IMR-90 (cell line): ENCODE measurements around the gene KLK10. TPM values are rescaled to one million over a fixed set of nuclear protein-coding genes. Genes with fewer than 3 reads are reported as not detected.

Experiments
- ATAC-seq: fragments of 200-7000 bp; cut with Tn5 transposase; 2 replicates; pipeline ENCODE4 v1.9.1; 2020; ENCODE audit warnings: low read depth, mild to moderate bottlenecking, moderate library complexity
- BruUV-seq: library from RNA; stranded (reverse); fragments of 400-500 nt; replicated peaks from 2 replicates; lab custom pipeline; 2021; lab: Mats Ljungman, UMichigan
- CTCF ChIA-PET: fragments of 300-600 bp; formaldehyde crosslinking; extraction: SDS; loops from one replicate; lab custom pipeline; 2021; ENCODE audit warnings: antibody characterized with exemption; lab: Yijun Ruan, JAX
- POLR2A ChIA-PET: fragments of 300-600 bp; sonication (Branson Sonifier 250); formaldehyde crosslinking; loops from one replicate; lab custom pipeline; 2022; ENCODE audit warnings: antibody characterized with exemption; ENCODE audit not compliant: unreplicated experiment; lab: Charles Lee
- DNase-seq: peaks from one replicate; pipeline ENCODE4 v3.0.0; 2013
- H2AFZ ChIP-seq: replicated peaks from 2 replicates; pipeline ENCODE3; 2013; ENCODE audit warnings: low read length, mild to moderate bottlenecking; ENCODE audit not compliant: poor library complexity
- H2AK5ac ChIP-seq: 2 replicates; pipeline ENCODE4 v1.6.1; 2013; ENCODE audit warnings: low read depth, low read length, inconsistent platforms
- H2AK9ac ChIP-seq: replicated peaks from 2 replicates; pipeline ENCODE3; 2013; ENCODE audit warnings: mild to moderate bottlenecking, low read depth, low read length, moderate library complexity; ENCODE audit not compliant: poor library complexity
- H2BK120ac ChIP-seq: 2 replicates; pipeline ENCODE4 v1.6.1; 2013; ENCODE audit warnings: low read depth, low read length, inconsistent platforms
- H2BK15ac ChIP-seq: 3 replicates; pipeline ENCODE4 v1.6.1; 2013; ENCODE audit warnings: low read depth, low read length, inconsistent platforms
- H2BK20ac ChIP-seq: 2 replicates; pipeline ENCODE4 v1.6.1; 2013; ENCODE audit warnings: low read depth, mild to moderate bottlenecking, inconsistent platforms, low read length, moderate library complexity
- H2BK5ac ChIP-seq: 2 replicates; pipeline ENCODE4 v1.6.1; 2013; ENCODE audit warnings: mild to moderate bottlenecking, low read depth, low read length, inconsistent platforms; ENCODE audit not compliant: poor library complexity, severe bottlenecking
- H3K14ac ChIP-seq: replicated peaks from 2 replicates; pipeline ENCODE4 v1.6.1; 2013; ENCODE audit warnings: low read depth, low read length, inconsistent platforms
- H3K18ac ChIP-seq: 2 replicates; pipeline ENCODE4 v1.6.1; 2013; ENCODE audit warnings: low read depth, low read length, control low read depth
- H3K23ac ChIP-seq: 2 replicates; pipeline ENCODE4 v1.6.1; 2013; ENCODE audit warnings: low read depth, low read length, inconsistent platforms
- H3K27ac ChIP-seq: 2 replicates; pipeline ENCODE4 v1.5.1; 2013; ENCODE audit warnings: mild to moderate bottlenecking, control low read depth, low read length; ENCODE audit not compliant: insufficient read depth
- H3K27me3 ChIP-seq: 2 replicates; pipeline ENCODE4 v1.6.1; 2013; ENCODE audit warnings: low read length; ENCODE audit not compliant: control insufficient read depth, insufficient read depth
- H3K36me3 ChIP-seq: 2 replicates; pipeline ENCODE4 v1.6.1; 2013; ENCODE audit warnings: low read length, mixed read lengths; ENCODE audit not compliant: control insufficient read depth, insufficient read depth
- H3K4ac ChIP-seq: 2 replicates; pipeline ENCODE4 v1.6.1; 2013; ENCODE audit warnings: low read depth, low read length, inconsistent platforms
- H3K4me1 ChIP-seq: 2 replicates; pipeline ENCODE4 v1.6.1; 2013; ENCODE audit warnings: low read length, mixed read lengths; ENCODE audit not compliant: control insufficient read depth, insufficient read depth
- H3K4me2 ChIP-seq: 2 replicates; pipeline ENCODE4 v1.6.1; 2013; ENCODE audit warnings: low read depth, mild to moderate bottlenecking, control low read depth, low read length, moderate library complexity
- H3K4me3 ChIP-seq: 2 replicates; pipeline ENCODE4 v1.5.1; 2013; ENCODE audit warnings: low read depth, mild to moderate bottlenecking, control low read depth, low read length, moderate library complexity; ENCODE audit not compliant: insufficient read depth
- H3K56ac ChIP-seq: 2 replicates; pipeline ENCODE4 v1.6.1; 2013; ENCODE audit warnings: low read length, inconsistent platforms; ENCODE audit not compliant: insufficient read depth; ENCODE audit errors: extremely low read depth
- H3K79me1 ChIP-seq, 2 experiments: 2 replicates each; pipeline ENCODE4 v1.6.1; 2013; ENCODE audit warnings: low read length in 2 of 2, inconsistent platforms in 1 of 2, low read depth in 1 of 2
- H3K9ac ChIP-seq: 2 replicates; pipeline ENCODE4 v1.6.1; 2013; ENCODE audit warnings: low read depth, low read length, control low read depth
- H3K9me1 ChIP-seq: 2 replicates; pipeline ENCODE4 v1.6.1; 2013; ENCODE audit warnings: low read length, inconsistent platforms; ENCODE audit not compliant: insufficient read depth
- H3K9me3 ChIP-seq: 2 replicates; pipeline ENCODE4 v1.6.1; 2013; ENCODE audit warnings: low read length; ENCODE audit not compliant: control insufficient read depth, insufficient read depth
- H4K20me1 ChIP-seq: 2 replicates; pipeline ENCODE4 v1.6.1; 2013; ENCODE audit warnings: low read length, inconsistent platforms; ENCODE audit not compliant: insufficient read depth
- H4K5ac ChIP-seq: 2 replicates; pipeline ENCODE4 v1.6.1; 2013; ENCODE audit warnings: mild to moderate bottlenecking, low read depth, low read length, control low read depth
- H4K8ac ChIP-seq, 2 experiments: 2 replicates each; pipeline ENCODE4 v1.6.1; 2013; ENCODE audit warnings: low read depth in 2 of 2, low read length in 2 of 2, control low read depth in 1 of 2, inconsistent platforms in 1 of 2
- H4K91ac ChIP-seq: 2 replicates; pipeline ENCODE4 v1.6.1; 2013; ENCODE audit warnings: low read depth, low read length, inconsistent platforms; ENCODE audit not compliant: insufficient read depth
- BHLHE40 ChIP-seq: fragments of 150-350 bp; IDR thresholded peaks from 2 replicates; pipeline ENCODE4 v1.6.1; 2016; ENCODE audit warnings: mild to moderate bottlenecking, low read depth, low read length
- CEBPB ChIP-seq: IDR thresholded peaks from 2 replicates; pipeline ENCODE4 v1.6.1; 2012; ENCODE audit warnings: low read depth, low read length, improper control_type of control experiment
- CHD1 ChIP-seq: IDR thresholded peaks from 2 replicates; pipeline ENCODE4 v1.6.1; 2012; ENCODE audit warnings: low read depth, low read length, improper control_type of control experiment
- ELK1 ChIP-seq: fragments of 150-350 bp; IDR thresholded peaks from 2 replicates; pipeline ENCODE4 v1.6.1; 2016; ENCODE audit warnings: low read depth, mild to moderate bottlenecking, low read length, moderate library complexity, borderline replicate concordance
- MAZ ChIP-seq: IDR thresholded peaks from 2 replicates; pipeline ENCODE4 v1.6.1; 2012; ENCODE audit warnings: low read depth, mild to moderate bottlenecking, low read length, improper control_type of control experiment, moderate library complexity, borderline replicate concordance
- MXI1 ChIP-seq: IDR thresholded peaks from 2 replicates; pipeline ENCODE4 v1.6.1; 2012; ENCODE audit warnings: low read depth, mild to moderate bottlenecking, low read length, moderate library complexity, borderline replicate concordance
- RAD21 ChIP-seq: IDR thresholded peaks from 2 replicates; pipeline ENCODE4 v1.6.1; 2012; ENCODE audit warnings: low read length, improper control_type of control experiment
- RCOR1 ChIP-seq: IDR thresholded peaks from 2 replicates; pipeline ENCODE4 v1.6.1; 2012; ENCODE audit warnings: mild to moderate bottlenecking, low read length, improper control_type of control experiment; ENCODE audit not compliant: insufficient replicate concordance
- RFX5 ChIP-seq: IDR thresholded peaks from 2 replicates; pipeline ENCODE4 v1.8.0; 2012; ENCODE audit warnings: low read depth, mild to moderate bottlenecking, low read length, moderate library complexity
- WGBS, 2 experiments: methylation state at CpG; one replicate each; pipeline versions ENCODE4 v1.1.5 to v1.1.7; 2013; ENCODE audit warnings: missing lambda C conversion rate in 2 of 2; ENCODE audit not compliant: insufficient read length in 1 of 2; ENCODE audit errors: extremely low coverage in 2 of 2; 5-methylcytosine and 5-hydroxymethylcytosine counted together
- dilution Hi-C: fragments of 300-500 bp; cut with HindIII; formaldehyde crosslinking; loops from one replicate; pipeline ENCODE4 v1.14.3; 2018; ENCODE audit warnings: low sequenced_read_pairs; ENCODE audit not compliant: unreplicated experiment
- in situ Hi-C: fragments of 300-500 bp; cut with MboI; formaldehyde crosslinking; loops from 3 replicates; pipeline ENCODE4 v1.14.3; 2019; ENCODE audit warnings: low sequenced_read_pairs, inconsistent platforms, mixed read lengths
- intact Hi-C: fragments of 100-400 bp; cut with micrococcal nuclease; formaldehyde crosslinking; loops from 2 replicates; pipeline ENCODE4 v1.10.0; 2022
- polyA plus RNA-seq, 3 experiments: library from polyadenylated mRNA; depleted of rRNA; stranded (reverse); fragments of >200 nt; gene quantifications; 2 replicates each; pipeline ENCODE4 v1.2.3, GENCODE V29; 2012; ENCODE audit warnings: low replicate concordance in 1 of 3
- total RNA-seq: library from RNA; depleted of rRNA; stranded (reverse); fragments of >200 nt; gene quantifications from 2 replicates; pipeline ENCODE4 v1.2.3, GENCODE V29; 2012

The KLK10 gene
- total and polyA plus RNA-seq, 2 of the 4 experiments (the other 2 are of a cell fraction) = not detected

DNA sequence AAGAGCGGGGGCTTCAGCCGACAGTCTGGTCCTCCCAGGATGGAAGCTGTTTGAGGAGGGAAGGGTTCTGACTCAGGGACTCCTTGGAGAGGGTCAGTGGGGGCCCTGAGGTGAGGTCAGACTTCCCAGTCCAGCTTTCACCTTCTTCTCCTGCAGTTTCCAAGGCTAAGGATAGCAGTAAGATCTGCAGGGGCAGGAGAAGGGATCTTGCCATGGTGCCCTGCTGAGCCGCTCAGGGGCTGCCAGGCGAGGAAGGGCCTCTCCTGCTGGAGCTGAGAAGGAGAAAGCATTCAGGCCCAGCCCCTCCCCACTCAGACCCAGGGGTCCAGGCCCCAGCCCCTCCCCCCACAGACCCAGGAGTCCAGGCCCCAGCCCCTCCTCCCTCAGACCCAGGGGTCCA lies 37.3 kb downstream of the KLK10 start:
- Histone ChIP-seq H3K14ac (no peak overlapping the region), H2AFZ (no peak overlapping the region), H2AK5ac (no peak overlapping the region), H3K27ac (no peak overlapping the region), H3K4me3 (no peak overlapping the region), H4K8ac (no peak overlapping the region), H3K36me3 (no peaks in the 10 kb centered on the region), H3K9ac (no peak overlapping the region), H2BK120ac (no peak overlapping the region), H3K4me2 (no peak overlapping the region), H4K20me1 (no peaks in the 10 kb centered on the region), H3K18ac (no peak overlapping the region), H2AK9ac (no peak overlapping the region), H3K9me1 (no peaks in the 10 kb centered on the region), H2BK5ac (no peak overlapping the region), H3K56ac (no peak overlapping the region), H3K27me3 (no peaks in the 10 kb centered on the region), H3K9me3 (no peaks in the 10 kb centered on the region), H3K4me1 (no peaks in the 10 kb centered on the region), H3K23ac (no peak overlapping the region), H4K5ac (no peak overlapping the region), H4K91ac (no peak overlapping the region), H3K4ac (no peak overlapping the region), H2BK15ac (no peak overlapping the region), H3K79me1 (no peaks in the 10 kb centered on the region), H2BK20ac (no peak overlapping the region)
- ChIA-PET CTCF (no interaction called here), POLR2A (no interaction called here)
- BruUV-seq = no TSS peak
- no peak for TF ChIP-seq RCOR1
- no peak for TF ChIP-seq RFX5
- TF ChIP-seq MAZ = no peak
- no peak for TF ChIP-seq ELK1
- no peak for TF ChIP-seq RAD21
- no peak for TF ChIP-seq MXI1
- TF ChIP-seq CHD1 = no peak
- no peak for TF ChIP-seq CEBPB
- TF ChIP-seq BHLHE40 = no peak
- no peak for ATAC-seq
- no CpG with 5 or more reads among the region's 4 CpGs for WGBS, 2 experiments
- in situ Hi-C loops (no loop called here), dilution Hi-C loops (no loop called here), intact Hi-C loops (no loop called here)
- no peak for DNase-seq
